GM21576 (cell line): ENCODE data around the gene KATNAL1.

Source experiments
- ATAC-seq: cut with Tn5 transposase; IDR thresholded peaks from one replicate; pipeline ENCODE4 v1.9.1; 2021; ENCODE audit warnings: mild to moderate bottlenecking, moderate library complexity; ENCODE audit not compliant: unreplicated experiment

Gene KATNAL1

GRCh38 chr13:30170569-30170968, 136.8 kb downstream of the KATNAL1 start:
- ATAC-seq, result no peak

DNA sequence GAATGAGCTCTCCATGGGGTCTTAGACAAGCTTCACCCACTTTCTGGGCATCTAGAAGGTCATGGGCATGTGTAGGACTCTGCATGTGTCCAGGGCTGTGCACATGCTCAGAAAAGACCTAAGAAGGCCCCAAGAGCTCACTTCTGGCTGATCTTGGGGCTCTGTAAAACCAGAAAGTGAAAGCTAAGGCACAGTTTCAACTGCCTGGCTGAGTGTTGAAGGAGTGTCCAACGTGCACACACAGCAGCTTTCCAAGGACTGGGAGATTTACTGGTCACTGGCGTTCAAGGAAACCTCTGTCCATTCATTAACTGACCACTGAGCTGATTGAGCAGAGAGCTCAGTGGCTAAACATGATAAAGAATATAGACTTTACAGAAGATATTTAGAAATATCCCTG, 137.9 kb downstream of the KATNAL1 start:
- ATAC-seq, result no peak

- ATAC-seq, result no peak
Measured at GRCh38 chr13:30165796-30166195, 141.6 kb downstream of the KATNAL1 start.

DNA sequence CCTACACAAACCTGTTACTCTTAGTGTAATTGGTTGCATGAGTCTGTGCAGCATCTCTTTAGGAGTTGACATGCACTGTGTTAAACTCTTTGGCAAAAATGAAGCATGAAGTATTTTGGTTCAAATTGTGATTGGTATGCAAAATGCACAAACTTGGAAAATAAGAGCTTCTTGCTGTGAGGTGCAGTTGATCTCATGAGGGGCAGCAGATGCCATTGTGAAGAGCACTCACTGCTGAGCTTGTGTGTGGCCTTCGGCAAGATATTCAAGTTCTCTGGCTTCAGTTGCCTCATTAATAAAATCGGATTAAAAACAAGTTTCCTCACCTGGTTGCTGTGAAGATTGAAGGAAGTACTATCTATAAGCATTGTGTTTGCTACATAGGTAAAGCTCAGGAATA, 142.3 kb downstream of the KATNAL1 start:
- ATAC-seq, result no peak

- no peak for ATAC-seq
Measured at GRCh38 chr13:30164146-30164545, 143.2 kb downstream of the KATNAL1 start.

- no peak for ATAC-seq
Measured at GRCh38 chr13:30163441-30163840, 143.9 kb downstream of the KATNAL1 start.

DNA sequence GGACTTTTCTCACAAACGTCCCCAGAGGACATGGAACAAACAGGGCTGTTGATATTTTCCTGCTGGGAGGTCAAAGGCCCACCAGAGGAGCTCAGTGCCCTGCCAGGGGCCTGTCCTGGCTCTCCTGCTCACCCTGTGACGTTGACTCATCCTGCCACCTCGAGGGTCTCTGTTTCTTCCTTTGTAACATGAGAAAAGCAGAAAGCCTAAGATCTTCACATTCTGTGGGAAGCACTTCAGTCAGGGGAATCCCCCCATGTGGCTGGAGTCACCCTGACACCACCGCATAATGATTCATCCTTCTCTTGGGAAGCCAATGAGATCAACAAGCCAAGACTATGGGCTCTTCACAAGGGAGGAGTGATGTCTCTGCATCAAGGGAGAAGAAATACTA, 147.9 kb downstream of the KATNAL1 start:
- no peak for ATAC-seq

DNA sequence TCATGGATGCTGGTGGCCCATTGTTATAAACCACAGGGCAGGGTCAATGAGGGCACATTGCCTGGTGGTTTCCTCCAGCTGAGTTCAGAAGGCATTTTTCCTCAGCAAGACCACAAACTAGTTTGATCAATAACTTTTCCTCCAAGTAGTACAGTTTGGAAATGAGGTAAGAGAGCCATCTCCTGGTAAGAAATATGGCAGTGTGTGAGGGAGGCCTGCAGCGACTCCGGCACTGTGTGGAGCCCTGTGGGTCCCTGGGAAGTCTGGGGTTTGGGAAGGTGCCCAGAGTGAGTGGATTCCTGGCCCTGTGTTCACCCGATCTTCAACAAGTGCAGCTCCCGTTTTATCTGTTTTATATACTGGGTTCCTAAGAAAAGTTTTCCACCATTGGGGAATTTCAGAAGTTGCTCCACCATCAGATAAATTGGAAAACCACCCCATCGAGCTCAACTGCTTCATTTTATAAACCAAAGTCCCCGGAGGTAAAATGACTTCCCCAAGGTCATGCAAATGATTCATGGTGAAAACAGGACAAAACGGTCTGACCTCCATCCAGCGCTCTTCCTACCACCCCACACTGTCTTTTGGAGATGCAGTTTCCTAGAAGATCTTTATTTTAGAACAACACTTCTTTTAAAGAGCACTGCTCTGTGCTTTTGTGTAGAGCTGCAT, 148.4 kb downstream of the KATNAL1 start:
- ATAC-seq, result no peak

GRCh38 chr13:30157616-30157993, 149.7 kb downstream of the KATNAL1 start:
- peak; percentile 56 for ATAC-seq

- peak; percentile 9 for ATAC-seq
Measured at GRCh38 chr13:30156826-30157615, 150.3 kb downstream of the KATNAL1 start.

- no peak for ATAC-seq
Measured at GRCh38 chr13:30156270-30156669, 151.1 kb downstream of the KATNAL1 start.

DNA sequence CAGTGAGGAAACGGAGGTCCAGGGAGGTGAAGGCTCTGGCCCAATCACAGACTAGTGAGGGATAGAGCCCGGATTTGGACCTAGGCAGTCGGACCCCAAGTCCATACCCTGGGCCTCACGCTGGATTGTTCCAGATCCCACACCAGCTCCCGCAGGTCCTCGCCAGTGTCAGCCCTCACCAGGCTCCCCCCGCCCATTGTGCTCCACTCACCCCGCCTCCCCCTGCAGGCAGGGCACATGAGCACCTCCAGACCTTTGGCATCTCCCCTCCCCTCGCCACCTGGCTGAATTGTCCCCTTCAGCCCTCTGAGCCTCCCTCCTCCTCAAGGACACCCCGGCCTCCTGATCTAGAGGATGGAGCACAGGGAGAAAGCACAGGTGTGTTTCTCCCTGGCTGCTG, 152.4 kb downstream of the KATNAL1 start:
- ATAC-seq, result no peak

- no peak for ATAC-seq
Measured at GRCh38 chr13:30154531-30154930, 152.8 kb downstream of the KATNAL1 start.

DNA sequence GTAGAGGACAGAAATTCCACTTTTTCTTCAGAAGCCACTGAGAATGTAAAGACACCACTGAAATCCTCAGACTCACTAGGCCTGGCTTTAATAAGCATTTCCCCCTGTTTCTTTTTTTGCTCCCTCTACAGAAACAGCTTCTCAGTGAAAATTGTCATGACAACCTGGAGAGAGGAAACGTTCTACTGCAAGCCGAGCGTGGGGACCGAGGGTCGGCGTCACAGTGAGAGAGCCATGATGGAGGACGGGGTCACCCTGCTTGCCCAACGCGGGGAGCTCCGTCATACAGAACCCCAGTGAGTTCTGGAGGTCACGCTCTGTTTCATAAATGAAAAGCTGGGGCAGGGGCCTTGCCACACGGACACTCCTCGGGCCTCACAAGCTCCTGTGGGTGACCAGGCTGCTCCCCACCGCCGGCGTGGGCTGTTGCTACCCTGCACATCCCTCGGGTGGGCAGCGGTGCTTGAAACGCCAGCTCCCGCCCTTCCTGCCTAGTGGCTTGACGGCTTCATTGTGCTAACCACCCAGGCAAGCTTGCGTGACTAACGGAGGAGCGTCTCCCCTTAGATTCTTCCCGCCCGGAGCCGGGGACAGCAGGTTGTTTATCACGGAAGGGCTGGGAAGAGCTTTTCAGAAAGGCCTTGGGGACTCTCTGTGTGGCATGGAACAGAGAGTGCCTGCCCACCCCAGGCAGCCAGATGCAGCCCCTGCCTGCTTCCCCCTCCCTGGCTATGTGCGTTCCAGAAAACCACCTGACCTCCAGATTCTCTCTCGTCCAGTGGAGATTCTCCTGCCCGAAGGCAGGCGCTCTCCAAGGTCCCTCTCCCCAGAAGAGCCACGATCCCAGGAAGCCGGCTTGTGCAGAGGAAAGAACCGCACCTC, 153.6 kb downstream of the KATNAL1 start:
- ATAC-seq, result no peak
